Fibroblast of lung (primary cell): ENCODE data around the gene XIRP2. TPM values are rescaled to one million over a fixed set of nuclear protein-coding genes. Genes with fewer than 3 reads are reported as not detected.
A peak's percentile ranks its signal among the peaks of the same experiment; 100 is the strongest.

Experiments
- DNase-seq, 2 donors: peaks; one replicate each; pipeline versions ENCODE4 v3.0.0 to v3.0.0-alpha.2; 2010; ENCODE audit warnings: low read depth in 2 of 2
- H2AFZ ChIP-seq: 2 replicates; pipeline ENCODE4 v1.5.1; 2012; ENCODE audit warnings: low read length, control low read depth, inconsistent platforms
- H3K27ac ChIP-seq: 2 replicates; pipeline ENCODE4 v1.5.1; 2011; ENCODE audit warnings: low read length, control low read depth; ENCODE audit not compliant: insufficient read depth
- H3K27me3 ChIP-seq: 2 replicates; pipeline ENCODE4 v1.5.1; 2011; ENCODE audit warnings: mild to moderate bottlenecking, low read length; ENCODE audit not compliant: control insufficient read depth, insufficient read depth
- H3K36me3 ChIP-seq: 2 replicates; pipeline ENCODE4 v1.5.1; 2011; ENCODE audit warnings: low read length; ENCODE audit not compliant: control insufficient read depth, insufficient read depth
- H3K4me1 ChIP-seq: 2 replicates; pipeline ENCODE4 v1.5.1; 2011; ENCODE audit warnings: low read length; ENCODE audit not compliant: control insufficient read depth, insufficient read depth; ENCODE audit errors: extremely low read depth
- H3K4me2 ChIP-seq: 2 replicates; pipeline ENCODE4 v1.5.1; 2011; ENCODE audit warnings: low read length, control low read depth; ENCODE audit not compliant: insufficient read depth; ENCODE audit errors: extremely low read depth
- H3K4me3 ChIP-seq, 4 experiments: fragments of 200-600 bp in 1 of 4; sonication (generic) in 1 of 4; replicated peaks in 1 of 4; 2 replicates each; pipeline ENCODE4 v1.5.1; 2011 to 2016; ENCODE audit warnings: low read length in 4 of 4, low read depth in 3 of 4, mild to moderate bottlenecking in 3 of 4, control low read depth in 2 of 4, inconsistent platforms in 1 of 4, mixed read lengths in 1 of 4; ENCODE audit not compliant: insufficient read depth in 1 of 4; ENCODE audit errors: control extremely low read depth in 1 of 4
- H3K79me2 ChIP-seq: 2 replicates; pipeline ENCODE4 v1.5.1; 2012; ENCODE audit warnings: mild to moderate bottlenecking, low read length, inconsistent platforms; ENCODE audit not compliant: control insufficient read depth, insufficient read depth
- H3K9ac ChIP-seq: 2 replicates; pipeline ENCODE4 v1.5.1; 2011; ENCODE audit warnings: mild to moderate bottlenecking, low read length, control low read depth; ENCODE audit not compliant: insufficient read depth
- H3K9me3 ChIP-seq: 2 replicates; pipeline ENCODE4 v1.5.1; 2012; ENCODE audit warnings: low read depth, low read length; ENCODE audit not compliant: control insufficient read depth, insufficient read depth
- H4K20me1 ChIP-seq: 2 replicates; pipeline ENCODE4 v1.5.1; 2011; ENCODE audit warnings: low read length; ENCODE audit not compliant: control insufficient read depth, insufficient read depth; ENCODE audit errors: extremely low read depth
- EZH2 ChIP-seq: IDR thresholded peaks from 2 replicates; pipeline ENCODE4 v1.5.1; 2012; ENCODE audit warnings: low read length, control low read depth, mild to moderate bottlenecking; ENCODE audit errors: missing control alignments
- polyA plus RNA-seq, 2 donors: library from polyadenylated mRNA; depleted of rRNA in 1 of 2; stranded (reverse) in 1 of 2; unstranded in 1 of 2; fragments of >200 nt; gene quantifications; 2 replicates each; pipeline ENCODE4 v1.2.1, GENCODE V29; 2011 to 2012; ENCODE audit warnings: missing spikeins in 1 of 2
- total RNA-seq: library from RNA; depleted of rRNA; stranded (reverse); fragments of >200 nt; gene quantifications from 2 replicates; pipeline ENCODE4 v1.2.1, GENCODE V29; 2014
- TF ChIP-seq, protein P1 (sequence below), 2 donors: IDR thresholded peaks in 1 of 2; conservative IDR thresholded peaks in 1 of 2; 1 replicate in 1 of 2; 2 replicates in 1 of 2; pipeline ENCODE4 v1.5.1; 2011 to 2012; ENCODE audit warnings: low read length in 2 of 2, control low read depth in 1 of 2, inconsistent platforms in 1 of 2, low read depth in 1 of 2, mild to moderate bottlenecking in 1 of 2

Gene XIRP2
- total and polyA plus RNA-seq, 2 donors (not counting 1 experiment from before 2014, with no cell fraction given): 1.1 to 2.0 TPM

DNA sequence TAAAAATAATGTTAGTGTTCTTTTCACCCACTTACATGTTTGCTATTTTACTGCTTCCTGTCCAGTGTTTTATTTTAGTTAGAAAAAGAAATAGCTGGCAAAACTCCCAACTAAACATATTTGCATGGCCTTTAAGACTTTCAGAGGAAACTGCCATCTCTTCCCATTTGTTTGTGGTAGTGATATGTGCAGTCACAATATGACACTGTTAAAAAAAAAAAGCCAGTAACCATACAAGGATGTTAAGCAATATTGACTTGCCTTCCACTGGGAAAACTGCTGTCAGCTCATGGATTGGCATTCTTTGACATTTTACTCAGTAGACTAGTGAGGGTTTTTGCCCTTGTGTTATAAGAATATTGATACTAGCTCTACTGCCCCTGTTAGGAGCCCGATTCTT lies 29.1 kb downstream of the XIRP2 start:
- DNase-seq: peak in 1 of 2 donors; percentile 50
- no peaks in the 10 kb centered on the region for H3K4me1 ChIP-seq
- no peaks in the 10 kb centered on the region for H3K36me3 ChIP-seq
- TF ChIP-seq, protein P1, sequence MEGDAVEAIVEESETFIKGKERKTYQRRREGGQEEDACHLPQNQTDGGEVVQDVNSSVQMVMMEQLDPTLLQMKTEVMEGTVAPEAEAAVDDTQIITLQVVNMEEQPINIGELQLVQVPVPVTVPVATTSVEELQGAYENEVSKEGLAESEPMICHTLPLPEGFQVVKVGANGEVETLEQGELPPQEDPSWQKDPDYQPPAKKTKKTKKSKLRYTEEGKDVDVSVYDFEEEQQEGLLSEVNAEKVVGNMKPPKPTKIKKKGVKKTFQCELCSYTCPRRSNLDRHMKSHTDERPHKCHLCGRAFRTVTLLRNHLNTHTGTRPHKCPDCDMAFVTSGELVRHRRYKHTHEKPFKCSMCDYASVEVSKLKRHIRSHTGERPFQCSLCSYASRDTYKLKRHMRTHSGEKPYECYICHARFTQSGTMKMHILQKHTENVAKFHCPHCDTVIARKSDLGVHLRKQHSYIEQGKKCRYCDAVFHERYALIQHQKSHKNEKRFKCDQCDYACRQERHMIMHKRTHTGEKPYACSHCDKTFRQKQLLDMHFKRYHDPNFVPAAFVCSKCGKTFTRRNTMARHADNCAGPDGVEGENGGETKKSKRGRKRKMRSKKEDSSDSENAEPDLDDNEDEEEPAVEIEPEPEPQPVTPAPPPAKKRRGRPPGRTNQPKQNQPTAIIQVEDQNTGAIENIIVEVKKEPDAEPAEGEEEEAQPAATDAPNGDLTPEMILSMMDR (conservative IDR thresholded peaks at IDR 0.05 in 1 of 2, IDR thresholded peaks at IDR 0.05 in 1 of 2; ENCODE audit: low read depth in 1 of 2, low read length in 2 of 2): no peak
- TF ChIP-seq EZH2: no peak
- H3K4me3 ChIP-seq: no peak overlapping the region
- H3K27me3 ChIP-seq: no peaks in the 10 kb centered on the region
- no peak overlapping the region for H2AFZ ChIP-seq
- H4K20me1 ChIP-seq: no peaks in the 10 kb centered on the region
- H3K4me2 ChIP-seq: no peak overlapping the region
- H3K9ac ChIP-seq: no peak overlapping the region
- H3K27ac ChIP-seq: no peak overlapping the region
- H3K79me2 ChIP-seq: no peaks in the 10 kb centered on the region
- H3K9me3 ChIP-seq: no peaks in the 10 kb centered on the region

DNA sequence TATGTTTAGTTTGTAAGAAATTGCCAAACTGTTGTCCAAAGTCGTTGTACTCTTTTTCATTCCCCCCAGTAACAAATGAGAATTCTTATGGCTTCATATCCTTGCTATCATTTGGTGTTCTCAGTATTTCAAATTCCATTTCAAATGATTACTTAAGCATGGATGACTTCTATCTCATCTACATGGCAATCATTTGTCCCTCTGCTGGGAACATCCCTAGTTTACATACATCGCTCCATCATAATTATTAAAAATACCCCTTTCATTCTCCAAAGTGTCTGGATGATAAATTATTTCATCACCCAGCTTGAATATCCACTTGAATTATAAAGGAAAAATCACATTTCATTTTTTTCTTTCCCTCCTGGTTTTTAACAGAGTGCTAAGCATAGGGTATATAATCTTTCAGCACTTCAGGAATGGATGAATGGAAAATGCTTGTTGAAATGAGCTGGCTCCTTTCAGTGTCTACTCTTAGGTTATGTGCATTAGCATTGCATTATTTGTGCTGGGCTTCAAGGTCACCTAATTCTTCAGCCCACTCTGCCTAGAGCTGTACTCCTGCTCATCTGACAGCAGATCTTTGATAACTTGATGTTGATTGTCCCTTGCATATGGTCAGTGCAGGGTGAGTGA lies 33.1 kb downstream of the XIRP2 start:
- DNase-seq: no peak
- Histone ChIP-seq H3K27ac (no peak overlapping the region), H3K4me2 (no peak overlapping the region), H3K27me3 (no peaks in the 10 kb centered on the region), H3K9me3 (no peaks in the 10 kb centered on the region), H3K79me2 (no peaks in the 10 kb centered on the region), H3K36me3 (no peaks in the 10 kb centered on the region), H2AFZ (no peak overlapping the region), H4K20me1 (no peaks in the 10 kb centered on the region), H3K9ac (no peak overlapping the region), H3K4me1 (no peaks in the 10 kb centered on the region), H3K4me3 (no peak overlapping the region)
- no peak for TF ChIP-seq EZH2
- TF ChIP-seq, protein P1 (conservative IDR thresholded peaks at IDR 0.05 in 1 of 2, IDR thresholded peaks at IDR 0.05 in 1 of 2; ENCODE audit: low read depth in 1 of 2, low read length in 2 of 2): no peak

DNA sequence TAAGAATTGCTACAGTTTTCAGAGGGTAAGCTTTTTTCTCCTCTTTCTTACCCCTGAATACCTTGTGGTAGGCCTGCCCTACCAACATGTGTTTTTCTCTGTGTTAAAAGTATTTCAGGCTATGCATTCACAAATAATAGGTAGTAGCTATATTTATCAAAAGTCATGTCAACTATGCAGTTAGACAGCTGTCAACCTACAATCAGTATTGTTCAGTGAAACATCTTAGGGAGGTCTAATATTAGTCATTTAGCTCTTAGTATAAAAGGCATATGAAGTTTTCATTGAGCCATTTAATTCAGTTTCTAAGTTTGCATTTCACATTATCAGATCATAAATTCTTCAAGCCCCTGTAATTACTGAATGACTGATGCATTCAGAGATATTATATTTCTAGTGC lies 36.7 kb downstream of the XIRP2 start:
- no peaks in the 10 kb centered on the region for H4K20me1 ChIP-seq
- no peaks in the 10 kb centered on the region for H3K4me1 ChIP-seq
- no peaks in the 10 kb centered on the region for H3K27me3 ChIP-seq
- TF ChIP-seq, protein P1 (conservative IDR thresholded peaks at IDR 0.05 in 1 of 2, IDR thresholded peaks at IDR 0.05 in 1 of 2; ENCODE audit: low read depth in 1 of 2, low read length in 2 of 2): no peak
- no peak for TF ChIP-seq EZH2
- H3K36me3 ChIP-seq: no peaks in the 10 kb centered on the region
- H3K27ac ChIP-seq: no peak overlapping the region
- no peak for DNase-seq
- no peaks in the 10 kb centered on the region for H3K79me2 ChIP-seq
- H2AFZ ChIP-seq: no peak overlapping the region
- H3K9me3 ChIP-seq: no peaks in the 10 kb centered on the region
- no peak overlapping the region for H3K4me3 ChIP-seq
- no peak overlapping the region for H3K4me2 ChIP-seq
- H3K9ac ChIP-seq: no peak overlapping the region
